ENCODE results near the gene CS. TPM values are rescaled to one million over a fixed set of nuclear protein-coding genes. Genes with fewer than 3 reads are reported as not detected.

Gene CS
- total and polyA plus RNA-seq, 2 donors from 2014 or later, result 105 to 166 TPM

GRCh38 chr12:56222531-56222895 is 77.6 kb downstream of the CS start:
- Histone ChIP-seq H3K9me3 (ENCODE audit: control insufficient read depth in 2 of 3, insufficient read depth in 1 of 3, low read length in 3 of 3) (no peaks in the 10 kb centered on the region), H3K9ac (ENCODE audit: low read length in 3 of 3) (peak overlapping the region; percentile 79 to 97 (median 86)), H3K4me3 (ENCODE audit: low read length in 3 of 3) (peak overlapping the region; percentile 70 to 95 (median 82)), H3K27me3 (ENCODE audit: control insufficient read depth, insufficient read depth, low read length) (no peaks in the 10 kb centered on the region), H3K36me3 (ENCODE audit: control insufficient read depth in 2 of 3, insufficient read depth in 3 of 3, low read length in 3 of 3) (peaks cover 0 to 2% (median 0%) of the 10 kb centered on the region in 3 donors), H3K4me1 (ENCODE audit: control insufficient read depth in 2 of 3, insufficient read depth in 2 of 3, low read depth in 1 of 3, low read length in 3 of 3) (peaks cover 4 to 17% (median 8%) of the 10 kb centered on the region in 3 donors), H3K27ac (ENCODE audit: low read depth in 2 of 2, low read length in 2 of 2) (peak overlapping the region; percentile 96 to 99)
- intact Hi-C loops (cut with DNase I), result no loop called here
- DNase-seq (no peak), FAIRE-seq (no peak)
- no peak for TF ChIP-seq CTCF (IDR thresholded peaks at IDR 0.05; ENCODE audit: borderline replicate concordance, extremely low read depth, insufficient read depth)

GRCh38 chr12:56221757-56222530 is 78.2 kb downstream of the CS start, which contains the start of gene RNF41:
Gene RNF41, minus strand, starts transcription at chr12:56221922. Its CDS starts 7,875 bp downstream, at chr12:56214047.
- DNase-seq, result peak; percentile 99
- Histone ChIP-seq H3K9me3 (ENCODE audit: control insufficient read depth in 2 of 3, insufficient read depth in 1 of 3, low read length in 3 of 3) (no peaks in the 10 kb centered on the region), H3K36me3 (ENCODE audit: control insufficient read depth in 2 of 3, insufficient read depth in 3 of 3, low read length in 3 of 3) (peaks cover 0 to 2% (median 0%) of the 10 kb centered on the region in 3 donors), H3K9ac (ENCODE audit: low read length in 3 of 3) (peak within 1 kb of the TSS; percentile 79 to 97 (median 86)), H3K27ac (ENCODE audit: low read depth in 2 of 2, low read length in 2 of 2) (peak within 1 kb of the TSS; percentile 96 to 99), H3K4me1 (ENCODE audit: control insufficient read depth in 2 of 3, insufficient read depth in 2 of 3, low read depth in 1 of 3, low read length in 3 of 3) (peaks cover 4 to 17% (median 8%) of the 10 kb centered on the region in 3 donors), H3K4me3 (ENCODE audit: low read length in 3 of 3) (peak within 1 kb of the TSS; percentile 70 to 95 (median 82)), H3K27me3 (ENCODE audit: control insufficient read depth, insufficient read depth, low read length) (no peaks in the 10 kb centered on the region)
- peak; percentile 87 for FAIRE-seq
- intact Hi-C loops (cut with DNase I), result no loop called here
- no peak for TF ChIP-seq CTCF (IDR thresholded peaks at IDR 0.05; ENCODE audit: borderline replicate concordance, extremely low read depth, insufficient read depth)

Other genes starting within 250 kb of the CS start
- gene ERBB3, start 220.2 kb downstream of the CS start, total RNA-seq, result 58.1 TPM
- gene ERBB3, start 220.2 kb downstream of the CS start, polyA plus RNA-seq (ENCODE audit: insufficient read depth, low read depth, low replicate concordance), result 31.5 TPM
- gene PA2G4, start 195.8 kb downstream of the CS start, total RNA-seq, result 76.8 TPM
- 72.4 TPM for gene PA2G4, start 195.8 kb downstream of the CS start, polyA plus RNA-seq (ENCODE audit: insufficient read depth, low read depth, low replicate concordance)
- gene RPL41, start 183.7 kb downstream of the CS start, total RNA-seq, result 2,987 TPM
- gene RPL41, start 183.7 kb downstream of the CS start, polyA plus RNA-seq (ENCODE audit: insufficient read depth, low read depth, low replicate concordance), result 5,602 TPM
- 8.6 TPM for gene ZC3H10, start 182.1 kb downstream of the CS start, total RNA-seq
- 2.4 TPM for gene ZC3H10, start 182.1 kb downstream of the CS start, polyA plus RNA-seq (ENCODE audit: insufficient read depth, low read depth, low replicate concordance)
- 104 TPM for gene ESYT1, start 172.1 kb downstream of the CS start, total RNA-seq
- gene ESYT1, start 172.1 kb downstream of the CS start, polyA plus RNA-seq (ENCODE audit: insufficient read depth, low read depth, low replicate concordance), result 40.4 TPM
- gene MYL6B, start 147.7 kb downstream of the CS start, total RNA-seq, result 48.2 TPM
- 142 TPM for gene MYL6B, start 147.7 kb downstream of the CS start, polyA plus RNA-seq (ENCODE audit: insufficient read depth, low read depth, low replicate concordance)
- gene MYL6, start 142.0 kb downstream of the CS start, total RNA-seq, result 1,630 TPM
- 4,190 TPM for gene MYL6, start 142.0 kb downstream of the CS start, polyA plus RNA-seq (ENCODE audit: insufficient read depth, low read depth, low replicate concordance)
- 112 TPM for gene SMARCC2, start 110.8 kb downstream of the CS start, total RNA-seq
- 18.8 TPM for gene SMARCC2, start 110.8 kb downstream of the CS start, polyA plus RNA-seq (ENCODE audit: insufficient read depth, low read depth, low replicate concordance)
- 45.5 TPM for gene RNF41, start 78.4 kb downstream of the CS start, total RNA-seq
- 17.6 TPM for gene RNF41, start 78.4 kb downstream of the CS start, polyA plus RNA-seq (ENCODE audit: insufficient read depth, low read depth, low replicate concordance)
- 31.0 TPM for gene NABP2, start 76.0 kb downstream of the CS start, total RNA-seq
- gene NABP2, start 76.0 kb downstream of the CS start, polyA plus RNA-seq (ENCODE audit: insufficient read depth, low read depth, low replicate concordance), result 42.3 TPM
- 5.1 TPM for gene SLC39A5, start 70.3 kb downstream of the CS start, total RNA-seq
- 164 TPM for gene SLC39A5, start 70.3 kb downstream of the CS start, polyA plus RNA-seq (ENCODE audit: insufficient read depth, low read depth, low replicate concordance)
- gene ANKRD52, start 41.9 kb downstream of the CS start, total RNA-seq, result 46.4 TPM
- 8.6 TPM for gene ANKRD52, start 41.9 kb downstream of the CS start, polyA plus RNA-seq (ENCODE audit: insufficient read depth, low read depth, low replicate concordance)
- 14.5 TPM for gene COQ10A, start 33.4 kb downstream of the CS start, total RNA-seq
- gene COQ10A, start 33.4 kb downstream of the CS start, polyA plus RNA-seq (ENCODE audit: insufficient read depth, low read depth, low replicate concordance), result 30.0 TPM
- 112 TPM for gene CNPY2, start 15.7 kb upstream of the CS start, total RNA-seq
- 156 TPM for gene CNPY2, start 15.7 kb upstream of the CS start, polyA plus RNA-seq (ENCODE audit: insufficient read depth, low read depth, low replicate concordance)
- gene PAN2, start 33.7 kb upstream of the CS start, total RNA-seq, result 83.0 TPM
- 27.1 TPM for gene PAN2, start 33.7 kb upstream of the CS start, polyA plus RNA-seq (ENCODE audit: insufficient read depth, low read depth, low replicate concordance)
- 0.88 TPM for gene IL23A, start 38.6 kb upstream of the CS start, total RNA-seq
- not detected for gene IL23A, start 38.6 kb upstream of the CS start, polyA plus RNA-seq (ENCODE audit: insufficient read depth, low read depth, low replicate concordance)
- 120 TPM for gene STAT2, start 59.8 kb upstream of the CS start, total RNA-seq
- gene STAT2, start 59.8 kb upstream of the CS start, polyA plus RNA-seq (ENCODE audit: insufficient read depth, low read depth, low replicate concordance), result 27.2 TPM
- not detected for gene APOF, start 62.5 kb upstream of the CS start, total RNA-seq
- not detected for gene APOF, start 62.5 kb upstream of the CS start, polyA plus RNA-seq (ENCODE audit: insufficient read depth, low read depth, low replicate concordance)
- gene TIMELESS, start 149.1 kb upstream of the CS start, total RNA-seq, result 9.2 TPM
- gene TIMELESS, start 149.1 kb upstream of the CS start, polyA plus RNA-seq (ENCODE audit: insufficient read depth, low read depth, low replicate concordance), result 5.5 TPM
- gene MIP, start 154.3 kb upstream of the CS start, total RNA-seq, result not detected
- not detected for gene MIP, start 154.3 kb upstream of the CS start, polyA plus RNA-seq (ENCODE audit: insufficient read depth, low read depth, low replicate concordance)
- gene SPRYD4, start 168.2 kb upstream of the CS start, total RNA-seq, result 4.0 TPM
- gene SPRYD4, start 168.2 kb upstream of the CS start, polyA plus RNA-seq (ENCODE audit: insufficient read depth, low read depth, low replicate concordance), result 6.0 TPM
- gene GLS2, start 187.8 kb upstream of the CS start, total RNA-seq, result 2.5 TPM
- 5.6 TPM for gene GLS2, start 187.8 kb upstream of the CS start, polyA plus RNA-seq (ENCODE audit: insufficient read depth, low read depth, low replicate concordance)
- gene RBMS2, start 221.5 kb upstream of the CS start, total RNA-seq, result 71.3 TPM
- 8.5 TPM for gene RBMS2, start 221.5 kb upstream of the CS start, polyA plus RNA-seq (ENCODE audit: insufficient read depth, low read depth, low replicate concordance)